SK-N-SH (cell line): ENCODE data around the gene TMC1. TPM values are rescaled to one million over a fixed set of nuclear protein-coding genes. Genes with fewer than 3 reads are reported as not detected.

Experiments
- CTCF ChIA-PET: fragments of 300-600, 350-600 bp; formaldehyde crosslinking; extraction: SDS; loops from one replicate; lab custom pipeline; 2021; lab: Yijun Ruan, JAX
- POLR2A ChIA-PET: fragments of 350-600 bp; sonication (Branson Sonifier 250); formaldehyde crosslinking; extraction: SDS; loops from one replicate; lab custom pipeline; 2020; ENCODE audit warnings: antibody characterized with exemption, inconsistent platforms; lab: Yijun Ruan, JAX
- DNase-seq: peaks from one replicate; pipeline ENCODE4 v3.0.0; 2012
- H2AFZ ChIP-seq: fragments of 200-600 bp; sonication (generic); 2 replicates; pipeline ENCODE4 v1.8.1; 2016; ENCODE audit warnings: antibody characterized with exemption, mild to moderate bottlenecking, low read depth
- H3F3A ChIP-seq: fragments of 200-600 bp; sonication (generic); replicated peaks from 2 replicates; pipeline ENCODE3; 2016; ENCODE audit warnings: antibody characterized with exemption, mild to moderate bottlenecking; ENCODE audit not compliant: insufficient read depth
- H3K27ac ChIP-seq, 2 experiments: fragments of 200-500 bp in 1 of 2; fragments of 200-600 bp in 1 of 2; sonication (Bioruptor generic) in 1 of 2; sonication (generic), shearing (Covaris generic) in 1 of 2; 2 replicates each; pipeline versions ENCODE4 v1.5.1 to v1.6.1; 2014 to 2016; ENCODE audit warnings: low read depth in 2 of 2, inconsistent platforms in 1 of 2, low read length in 1 of 2, mild to moderate bottlenecking in 1 of 2, mixed read lengths in 1 of 2
- H3K27me3 ChIP-seq: fragments of 200-600 bp; sonication (generic), shearing (Covaris generic); 2 replicates; pipeline ENCODE4 v1.6.1; 2016; ENCODE audit warnings: mixed run types; ENCODE audit not compliant: insufficient read depth
- H3K36me3 ChIP-seq, 2 experiments: fragments of 200-500 bp in 1 of 2; fragments of 200-600 bp in 1 of 2; sonication (Bioruptor generic) in 1 of 2; sonication (generic) in 1 of 2; replicated peaks in 1 of 2; 2 replicates each; pipeline versions ENCODE3 to v1.5.1; 2014 to 2016; ENCODE audit warnings: low read length in 1 of 2, mild to moderate bottlenecking in 1 of 2; ENCODE audit not compliant: insufficient read depth in 2 of 2, control insufficient read depth in 1 of 2
- H3K4me1 ChIP-seq, 2 experiments: fragments of 200-500 bp in 1 of 2; fragments of 200-600 bp in 1 of 2; sonication (Bioruptor generic) in 1 of 2; sonication (generic), shearing (Covaris generic) in 1 of 2; 2 replicates each; pipeline versions ENCODE4 v1.5.1 to v1.6.1; 2014 to 2016; ENCODE audit warnings: low read depth in 1 of 2, low read length in 1 of 2, mixed run types in 1 of 2; ENCODE audit not compliant: insufficient read depth in 2 of 2, control insufficient read depth in 1 of 2
- H3K4me2 ChIP-seq: fragments of 200-600 bp; sonication (generic), shearing (Covaris generic); 2 replicates; pipeline ENCODE4 v1.6.1; 2017; ENCODE audit warnings: mixed run types
- H3K4me3 ChIP-seq, 2 experiments: fragments of 200-500 bp in 1 of 2; fragments of 200-600 bp in 1 of 2; sonication (Bioruptor generic) in 1 of 2; sonication (generic), shearing (Covaris generic) in 1 of 2; 2 replicates each; pipeline versions ENCODE4 v1.5.1 to v1.8.1; 2014 to 2016; ENCODE audit warnings: low read depth in 2 of 2, inconsistent platforms in 1 of 2, low read length in 1 of 2, mild to moderate bottlenecking in 1 of 2, mixed read lengths in 1 of 2, moderate library complexity in 1 of 2
- H3K79me2 ChIP-seq: fragments of 200-600 bp; sonication (generic); 2 replicates; pipeline ENCODE4 v1.8.1; 2017; ENCODE audit warnings: mild to moderate bottlenecking; ENCODE audit not compliant: insufficient read depth
- H3K9ac ChIP-seq: fragments of 200-600 bp; sonication (generic); 2 replicates; pipeline ENCODE4 v1.6.1; 2017; ENCODE audit warnings: mixed run types
- H3K9me2 ChIP-seq: fragments of 200-600 bp; sonication (generic); 2 replicates; pipeline ENCODE4 v1.6.1; 2017; ENCODE audit warnings: mixed run types
- H3K9me3 ChIP-seq: fragments of 200-600 bp; sonication (generic); 2 replicates; pipeline ENCODE4 v1.6.1; 2017; ENCODE audit warnings: mixed run types, mild to moderate bottlenecking, moderate library complexity
- H4K20me1 ChIP-seq: fragments of 200-600 bp; sonication (generic); 2 replicates; pipeline ENCODE4 v1.6.1; 2017; ENCODE audit warnings: mild to moderate bottlenecking, mixed run types; ENCODE audit not compliant: insufficient read depth
- CHD2 ChIP-seq: fragments of 150-350 bp; IDR thresholded peaks from 2 replicates; pipeline ENCODE4 v1.6.1; 2018; ENCODE audit warnings: low read length; ENCODE audit not compliant: partially characterized antibody
- FOXJ3 ChIP-seq: sonication (generic); formaldehyde crosslinking; IDR thresholded peaks from 2 replicates; pipeline ENCODE4 v1.5.1; 2020; ENCODE audit warnings: mild to moderate bottlenecking, missing genetic modification reagents
- FOXM1 ChIP-seq: IDR thresholded peaks from 2 replicates; pipeline ENCODE4 v1.4.0; 2012; ENCODE audit warnings: low read depth, mild to moderate bottlenecking
- GABPA ChIP-seq: IDR thresholded peaks from 2 replicates; pipeline ENCODE4 v1.4.0; 2012; ENCODE audit warnings: low read depth, mild to moderate bottlenecking
- GATA2 ChIP-seq: sonication (generic); formaldehyde crosslinking; IDR thresholded peaks from 2 replicates; pipeline ENCODE4 v1.5.0; 2020; ENCODE audit warnings: mild to moderate bottlenecking, missing genetic modification reagents
- NFIC ChIP-seq: IDR thresholded peaks from 2 replicates; pipeline ENCODE4 v1.4.0; 2012; ENCODE audit warnings: borderline replicate concordance
- REST ChIP-seq: IDR thresholded peaks from 2 replicates; pipeline ENCODE4 v1.6.1; 2012; ENCODE audit warnings: mild to moderate bottlenecking, low read depth, low read length, moderate library complexity
- RFX5 ChIP-seq: IDR thresholded peaks from 2 replicates; pipeline ENCODE4 v1.6.1; 2012; ENCODE audit warnings: mild to moderate bottlenecking, improper control_type of control experiment, low read length
- SMC3 ChIP-seq: IDR thresholded peaks from 2 replicates; pipeline ENCODE4 v1.6.1; 2012; ENCODE audit warnings: low read depth, low read length, improper control_type of control experiment
- TCF12 ChIP-seq: IDR thresholded peaks from 2 replicates; pipeline ENCODE4 v1.4.0; 2012
- YY1 ChIP-seq: IDR thresholded peaks from 2 replicates; pipeline ENCODE4 v1.4.0; 2012; ENCODE audit warnings: low read depth, mild to moderate bottlenecking
- WGBS: methylation state at CpG from one replicate; pipeline ENCODE4 v1.1.6; 2017; ENCODE audit warnings: low lambda C conversion rate; 5-methylcytosine and 5-hydroxymethylcytosine counted together
- polyA plus RNA-seq, 3 experiments: library from polyadenylated mRNA; depleted of rRNA; stranded (reverse); fragments of >200 nt; gene quantifications; 2 replicates each; pipeline ENCODE4 v1.2.3, GENCODE V29; 2012
- TF ChIP-seq, protein P1 (sequence below): fragments of 150-350 bp; IDR thresholded peaks from 2 replicates; pipeline ENCODE4 v1.6.1; 2016; ENCODE audit warnings: mild to moderate bottlenecking, low read depth, low read length
- TF ChIP-seq, protein P2 (sequence below): IDR thresholded peaks from 2 replicates; pipeline ENCODE4 v1.4.0; 2012; ENCODE audit warnings: low read depth, borderline replicate concordance
- TF ChIP-seq, protein P3 (sequence below): IDR thresholded peaks from 2 replicates; pipeline ENCODE4 v1.4.0; 2012; ENCODE audit warnings: low read depth

Gene TMC1
- polyA plus RNA-seq, 1 of the 3 experiments (the other 2 are of a cell fraction) = not detected

DNA sequence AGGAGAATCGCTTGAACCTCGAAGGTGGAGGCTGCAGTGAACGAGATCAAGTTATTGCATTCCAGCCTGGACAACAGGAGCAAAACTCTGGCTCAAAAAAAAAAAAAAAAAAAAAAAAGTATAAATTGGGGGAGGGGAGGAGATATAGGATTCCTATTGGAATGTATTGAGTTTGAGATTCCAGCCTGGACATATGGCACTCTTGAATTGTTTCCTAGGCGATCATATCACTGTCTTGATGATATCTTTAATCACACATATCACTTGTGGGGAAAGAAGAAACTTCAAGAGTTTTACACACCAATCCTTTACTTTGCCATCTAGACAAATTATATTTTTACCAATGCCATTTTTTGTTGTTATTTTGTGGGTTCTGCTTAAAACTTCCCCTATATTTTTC is 42.4 kb downstream of the TMC1 start:
- Histone ChIP-seq H3K4me3 (no peak overlapping the region), H3K27me3 (peaks cover 10% of the 10 kb centered on the region; the same call in 1 of the 2 replicates), H3K9ac (no peak overlapping the region), H3K4me2 (no peak overlapping the region), H2AFZ (no peak overlapping the region)
- no peak for TF ChIP-seq SMC3
- no peak for TF ChIP-seq GATA2 (CRISPR knock-in tag)
- TF ChIP-seq FOXJ3 (CRISPR knock-in tag) = no peak
- TF ChIP-seq RFX5 = no peak
- TF ChIP-seq REST = no peak
- TF ChIP-seq YY1 = no peak
- TF ChIP-seq, protein P1, sequence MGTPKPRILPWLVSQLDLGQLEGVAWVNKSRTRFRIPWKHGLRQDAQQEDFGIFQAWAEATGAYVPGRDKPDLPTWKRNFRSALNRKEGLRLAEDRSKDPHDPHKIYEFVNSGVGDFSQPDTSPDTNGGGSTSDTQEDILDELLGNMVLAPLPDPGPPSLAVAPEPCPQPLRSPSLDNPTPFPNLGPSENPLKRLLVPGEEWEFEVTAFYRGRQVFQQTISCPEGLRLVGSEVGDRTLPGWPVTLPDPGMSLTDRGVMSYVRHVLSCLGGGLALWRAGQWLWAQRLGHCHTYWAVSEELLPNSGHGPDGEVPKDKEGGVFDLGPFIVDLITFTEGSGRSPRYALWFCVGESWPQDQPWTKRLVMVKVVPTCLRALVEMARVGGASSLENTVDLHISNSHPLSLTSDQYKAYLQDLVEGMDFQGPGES = no peak
- no peak for TF ChIP-seq GABPA
- TF ChIP-seq, protein P2, sequence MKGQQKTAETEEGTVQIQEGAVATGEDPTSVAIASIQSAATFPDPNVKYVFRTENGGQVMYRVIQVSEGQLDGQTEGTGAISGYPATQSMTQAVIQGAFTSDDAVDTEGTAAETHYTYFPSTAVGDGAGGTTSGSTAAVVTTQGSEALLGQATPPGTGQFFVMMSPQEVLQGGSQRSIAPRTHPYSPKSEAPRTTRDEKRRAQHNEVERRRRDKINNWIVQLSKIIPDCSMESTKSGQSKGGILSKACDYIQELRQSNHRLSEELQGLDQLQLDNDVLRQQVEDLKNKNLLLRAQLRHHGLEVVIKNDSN = no peak
- TF ChIP-seq, protein P3, sequence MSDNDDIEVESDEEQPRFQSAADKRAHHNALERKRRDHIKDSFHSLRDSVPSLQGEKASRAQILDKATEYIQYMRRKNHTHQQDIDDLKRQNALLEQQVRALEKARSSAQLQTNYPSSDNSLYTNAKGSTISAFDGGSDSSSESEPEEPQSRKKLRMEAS = no peak
- TF ChIP-seq NFIC = no peak
- no peak for TF ChIP-seq CHD2
- no peak for TF ChIP-seq TCF12
- no peak for TF ChIP-seq FOXM1
- TF ChIP-seq, all 33 proteins: peak for 0
- H3K9me3 ChIP-seq = no peaks in the 10 kb centered on the region
- ChIA-PET POLR2A (no interaction called here), CTCF (interaction anchor here (1.1 kb wide), 1 partner anchor 292 kb away, joined by 3 read pairs; no protein-coding TSS in a partner anchor)
- no peaks in the 10 kb centered on the region for H3K4me1 ChIP-seq
- H4K20me1 ChIP-seq = no peaks in the 10 kb centered on the region
- H3K27ac ChIP-seq = no peak overlapping the region
- no peaks in the 10 kb centered on the region for H3K36me3 ChIP-seq
- 20% methylated on average over 4 of the region's 4 CpGs for WGBS
- no peaks in the 10 kb centered on the region for H3K79me2 ChIP-seq
- H3K9me2 ChIP-seq = no peaks in the 10 kb centered on the region
- no peaks in the 10 kb centered on the region for H3F3A ChIP-seq
- DNase-seq = no peak
